RWPE1 (cell line): ENCODE results near the gene STT3B.

Source experiments
- CTCF ChIA-PET: fragments of 350-600 bp; sonication (Branson Sonifier 250); formaldehyde crosslinking; extraction: SDS; loops from one replicate; lab custom pipeline; 2021; lab: Yijun Ruan, JAX
- POLR2A ChIA-PET: fragments of 400-600 bp; formaldehyde crosslinking; extraction: SDS; loops from one replicate; lab custom pipeline; 2020; ENCODE audit warnings: antibody characterized with exemption; ENCODE audit not compliant: low non-redundant PET; lab: Yijun Ruan, JAX
- DNase-seq: peaks from one replicate; pipeline ENCODE4 v3.0.0; 2012; ENCODE audit warnings: low spot score
- H3K27ac ChIP-seq: fragments of 450-650 bp; 2 replicates; pipeline ENCODE4 v1.5.1; 2017
- CTCF ChIP-seq: fragments of 450-650 bp; conservative IDR thresholded peaks from 2 replicates; pipeline ENCODE4 v1.5.1; 2017; ENCODE audit warnings: low read depth, mild to moderate bottlenecking

STT3B gene

GRCh38 chr3:31542246-31542645 is 9.5 kb downstream of the STT3B start:
- CTCF ChIA-PET = no interaction called here
- POLR2A ChIA-PET = no interaction called here
- no peak for DNase-seq
- no peak for TF ChIP-seq CTCF
- no peak overlapping the region for H3K27ac ChIP-seq

- no peak for DNase-seq
- ChIA-PET CTCF (no interaction called here), POLR2A (no interaction called here)
- TF ChIP-seq CTCF = no peak
- no peak overlapping the region for H3K27ac ChIP-seq
Measured at GRCh38 chr3:31543375-31543774, 10.7 kb downstream of the STT3B start.

- DNase-seq = no peak
- peak overlapping the region; percentile 37; the same call in 1 of the 2 replicates for H3K27ac ChIP-seq
- TF ChIP-seq CTCF = no peak
- ChIA-PET POLR2A (no interaction called here), CTCF (no interaction called here)
Measured at GRCh38 chr3:31544634-31545033, 11.9 kb downstream of the STT3B start.

GRCh38 chr3:31546162-31546561 is 13.4 kb downstream of the STT3B start:
- no peak overlapping the region for H3K27ac ChIP-seq
- ChIA-PET CTCF (no interaction called here), POLR2A (no interaction called here)
- no peak for DNase-seq
- TF ChIP-seq CTCF = no peak

- DNase-seq = no peak
- no peak for TF ChIP-seq CTCF
- ChIA-PET POLR2A (no interaction called here), CTCF (no interaction called here)
- H3K27ac ChIP-seq = no peak overlapping the region
Measured at GRCh38 chr3:31546725-31547124, 14.0 kb downstream of the STT3B start.

- ChIA-PET CTCF (interaction anchor here (0.6 to 1.0 kb wide), 5 partner anchors 11 to 554 kb away, joined by 3 to 4 read pairs (median 3); no protein-coding TSS in a partner anchor), POLR2A (no interaction called here)
- DNase-seq = no peak
- TF ChIP-seq CTCF = peak; percentile 82
- no peak overlapping the region for H3K27ac ChIP-seq
Measured at GRCh38 chr3:31550452-31551251, 17.9 kb downstream of the STT3B start.
